Smooth muscle cell of trachea (primary cell): ENCODE data around the gene TAS2R43. TPM values are rescaled to one million over a fixed set of nuclear protein-coding genes. Genes with fewer than 3 reads are reported as not detected.

Source experiments
- total RNA-seq: library from RNA; depleted of rRNA; stranded (reverse); fragments of >200 nt; gene quantifications from 2 replicates; pipeline ENCODE4 v1.2.1, GENCODE V29; 2014

The TAS2R43 gene
- 0.33 and 2.3 TPM in 2 replicates for total RNA-seq

GRCh38 chr12:11092128-11092527 lies at the start of gene TAS2R43:
Gene TAS2R43, minus strand, starts transcription at chr12:11092313. Its CDS starts 84 bp downstream, at chr12:11092229.

DNA sequence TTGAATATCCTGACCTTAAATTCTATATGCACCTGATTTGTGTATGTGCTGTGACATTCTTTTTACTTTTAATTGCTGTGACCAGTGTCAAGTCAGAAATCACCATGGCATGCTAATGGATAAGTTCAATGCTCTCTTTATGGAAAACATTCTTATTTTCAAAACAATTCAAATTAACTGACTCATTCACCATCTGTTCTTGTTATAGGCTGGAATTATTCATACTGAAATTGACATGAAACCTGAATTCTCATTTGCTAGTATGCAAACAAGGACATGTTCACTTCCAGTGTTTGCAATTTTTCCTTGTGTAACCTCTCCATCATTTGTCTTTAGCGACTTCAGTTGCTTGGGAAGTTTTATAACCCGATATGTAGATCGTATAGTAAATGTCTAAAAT lies 42.2 kb upstream of the TAS2R43 start, which contains the start of gene TAS2R30:
TSS of gene TAS2R30 (minus strand) at position 340 of the 400 bp plus-strand sequence. CDS start 400 bp downstream, outside the sequence.

GRCh38 chr12:11062194-11062593 lies 29.9 kb downstream of the TAS2R43 start, which contains the start of gene TAS2R46:
Gene TAS2R46, minus strand, starts transcription at chr12:11062294. Its CDS starts 0 bp downstream, at chr12:11062294.

Other genes with a start within 250 kb of the TAS2R43 start
- 0.73 and 3.0 TPM in 2 replicates for gene PRR4, start 242.8 kb downstream of the TAS2R43 start, total RNA-seq
- gene PRH1, start 208.1 kb downstream of the TAS2R43 start, total RNA-seq, result 10.8 and 25.5 TPM in 2 replicates
- gene TAS2R13, start 182.8 kb downstream of the TAS2R43 start, total RNA-seq, result 1.3 and 4.7 TPM in 2 replicates
- not detected in 2 replicates for gene PRH2, start 163.1 kb downstream of the TAS2R43 start, total RNA-seq
- gene TAS2R14, start 153.1 kb downstream of the TAS2R43 start, total RNA-seq, result 2.3 and 4.1 TPM in 2 replicates
- gene TAS2R50, start 105.4 kb downstream of the TAS2R43 start, total RNA-seq, result 2.3 and 6.8 TPM in 2 replicates
- gene TAS2R20, start 94.0 kb downstream of the TAS2R43 start, total RNA-seq, result 2.8 and 5.1 TPM in 2 replicates
- 4.5 and 9.6 TPM in 2 replicates for gene TAS2R19, start 69.7 kb downstream of the TAS2R43 start, total RNA-seq
- 5.1 and 9.2 TPM in 2 replicates for gene TAS2R31, start 60.9 kb downstream of the TAS2R43 start, total RNA-seq
- gene TAS2R46, start 30.0 kb downstream of the TAS2R43 start, total RNA-seq, result 2.0 and 6.3 TPM in 2 replicates
- 3.6 and 9.0 TPM in 2 replicates for gene TAS2R30, start 42.3 kb upstream of the TAS2R43 start, total RNA-seq
- gene SMIM10L1, start 78.9 kb upstream of the TAS2R43 start, total RNA-seq, result 6.0 and 6.8 TPM in 2 replicates
- gene TAS2R42, start 94.6 kb upstream of the TAS2R43 start, total RNA-seq, result not detected in 2 replicates
- not detected in 2 replicates for gene PRB3, start 177.4 kb upstream of the TAS2R43 start, total RNA-seq
- not detected in 2 replicates for gene PRB4, start 218.1 kb upstream of the TAS2R43 start, total RNA-seq